Gastroesophageal sphincter (tissue), 4 donors: ENCODE data around the gene KCNH4. TPM values are rescaled to one million over a fixed set of nuclear protein-coding genes. Genes with fewer than 3 reads are reported as not detected.
"Not testable (repeated sequence)": the region's sequence is repeated elsewhere in the genome, so short reads cannot be mapped to it uniquely, and the experiment has no call there.

Experiments
- ATAC-seq: fragments of 150-250 bp; one replicate; pipeline ENCODE4 v1.9.1; 2016; ENCODE audit warnings: mild to moderate bottlenecking, moderate library complexity
- H3K27ac ChIP-seq, 4 donors: fragments of 200-600 bp; sonication (generic) in 3 of 4; 1 replicate in 3 of 4; 2 replicates in 1 of 4; pipeline ENCODE4 v1.5.1; 2016 to 2019
- H3K27me3 ChIP-seq: fragments of 200-600 bp; sonication (generic); one replicate; pipeline ENCODE4 v1.5.1; 2019
- H3K36me3 ChIP-seq, 2 donors: fragments of 200-600 bp; sonication (generic); one replicate each; pipeline ENCODE4 v1.5.1; 2019; ENCODE audit warnings: control low read depth in 1 of 2
- H3K4me1 ChIP-seq, 3 donors: fragments of 200-600 bp; sonication (generic); 1 replicate in 2 of 3; 2 replicates in 1 of 3; pipeline ENCODE4 v1.5.1; 2016 to 2019; ENCODE audit warnings: control low read depth in 2 of 3
- H3K4me3 ChIP-seq, 2 donors: fragments of 200-600 bp; sonication (generic); one replicate each; pipeline ENCODE4 v1.5.1; 2019; ENCODE audit warnings: mild to moderate bottlenecking in 1 of 2, moderate library complexity in 1 of 2
- H3K9me3 ChIP-seq, 3 donors: fragments of 200-600 bp; sonication (generic); one replicate each; pipeline ENCODE4 v1.5.1; 2017 to 2019; ENCODE audit warnings: control low read depth in 2 of 3
- CTCF ChIP-seq, 4 experiments: fragments of 200-600 bp in 2 of 4; fragments of 450-650 bp in 2 of 4; sonication (generic) in 1 of 4; IDR thresholded peaks; one replicate each; pipeline ENCODE4 v1.5.1; 2017 to 2019; ENCODE audit warnings: antibody characterized with exemption in 4 of 4, mild to moderate bottlenecking in 2 of 4, moderate library complexity in 2 of 4
- EP300 ChIP-seq: sonication (generic); formaldehyde crosslinking; IDR thresholded peaks from one replicate; pipeline ENCODE4 v1.6.1; 2017; ENCODE audit warnings: antibody characterized with exemption, mild to moderate bottlenecking
- POLR2A ChIP-seq, 2 donors: fragments of 450-650 bp; IDR thresholded peaks; one replicate each; pipeline ENCODE4 v1.6.1; 2017; ENCODE audit warnings: antibody characterized with exemption in 2 of 2, mild to moderate bottlenecking in 2 of 2, moderate library complexity in 1 of 2
- POLR2AphosphoS5 ChIP-seq: sonication (generic); formaldehyde crosslinking; IDR thresholded peaks from one replicate; pipeline ENCODE4 v1.6.1; 2017; ENCODE audit warnings: antibody characterized with exemption
- WGBS, 2 donors: methylation state at CpG; one replicate each; pipeline ENCODE4 v1.1.5; 2018; ENCODE audit warnings: low coverage in 1 of 2; 5-methylcytosine and 5-hydroxymethylcytosine counted together
- total RNA-seq, 4 donors: library from RNA; depleted of rRNA; stranded (reverse); fragments of >200 nt; gene quantifications; one replicate each; pipeline ENCODE4 v1.1.0, GENCODE V29; 2016

Gene KCNH4
- total RNA-seq, 4 donors from 2014 or later, result 0.16 to 0.27 (median 0.17) TPM; not detected in 1

- no peak for TF ChIP-seq CTCF (IDR thresholded peaks at IDR 0.05)
- TF ChIP-seq EP300, result no peak
- TF ChIP-seq POLR2A (IDR thresholded peaks at IDR 0.05), result no peak
- TF ChIP-seq POLR2AphosphoS5, result no peak
- H3K27ac ChIP-seq, result no peak overlapping the region
- WGBS, 2 donors, result 95 to 100% methylated on average over 4 to 5 of the region's 6 CpGs
- peaks cover 0 to 21% (median 0%) of the 10 kb centered on the region in 3 donors for H3K4me1 ChIP-seq
- peaks cover 0 to 89% of the 10 kb centered on the region in 2 donors for H3K36me3 ChIP-seq
- H3K9me3 ChIP-seq, result no peaks in the 10 kb centered on the region
- no peak overlapping the region for H3K4me3 ChIP-seq
- no peak for ATAC-seq
- H3K27me3 ChIP-seq, result no peaks in the 10 kb centered on the region
Observed at GRCh38 chr17:42224651-42225050, 43.7 kb upstream of the KCNH4 start.

- Histone ChIP-seq H3K27me3 (no peaks in the 10 kb centered on the region), H3K9me3 (no peaks in the 10 kb centered on the region), H3K27ac (no peak overlapping the region), H3K4me3 (no peak overlapping the region), H3K36me3 (peaks cover 0 to 91% of the 10 kb centered on the region in 2 donors), H3K4me1 (peaks cover 0 to 3% (median 0%) of the 10 kb centered on the region in 3 donors)
- peak in 3 of 4 experiments; percentile 27 to 50 (median 37) for TF ChIP-seq CTCF (IDR thresholded peaks at IDR 0.05)
- TF ChIP-seq POLR2A (IDR thresholded peaks at IDR 0.05), result no peak
- no peak for ATAC-seq
- WGBS, 2 donors, result 33 to 88% methylated on average over 1 to 3 of the region's 3 CpGs
Observed at GRCh38 chr17:42221886-42222745, 41.2 kb upstream of the KCNH4 start.

DNA sequence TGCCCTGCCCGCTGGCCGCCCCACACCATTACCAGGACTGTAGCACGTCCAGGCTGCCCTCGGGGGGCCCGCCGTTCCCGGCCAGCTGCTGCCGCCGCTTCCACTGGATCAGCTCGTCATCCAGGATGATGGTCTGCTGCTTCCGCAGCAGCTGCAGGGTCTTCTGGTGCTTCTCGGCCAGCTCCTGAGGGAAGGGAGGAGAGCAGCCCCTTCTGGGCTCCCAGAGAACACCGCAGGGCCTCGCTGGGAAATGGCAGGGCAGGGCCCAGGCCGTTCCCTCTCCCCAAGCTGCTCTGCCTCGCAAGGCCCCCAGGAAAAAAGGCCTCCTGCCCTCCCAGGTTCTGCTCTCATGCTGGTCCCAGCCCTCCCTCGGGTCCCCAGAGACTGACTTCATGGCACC lies 38.3 kb upstream of the KCNH4 start:
- H3K27me3 ChIP-seq, H3K9me3 ChIP-seq, H3K4me3 ChIP-seq, H3K4me1 ChIP-seq, H3K27ac ChIP-seq, ATAC-seq: not testable (repeated sequence)
- WGBS, 2 donors, result no CpG with 5 or more reads among the region's 17 CpGs
- peaks cover 0 to 95% of the 10 kb centered on the region in 2 donors for H3K36me3 ChIP-seq

DNA sequence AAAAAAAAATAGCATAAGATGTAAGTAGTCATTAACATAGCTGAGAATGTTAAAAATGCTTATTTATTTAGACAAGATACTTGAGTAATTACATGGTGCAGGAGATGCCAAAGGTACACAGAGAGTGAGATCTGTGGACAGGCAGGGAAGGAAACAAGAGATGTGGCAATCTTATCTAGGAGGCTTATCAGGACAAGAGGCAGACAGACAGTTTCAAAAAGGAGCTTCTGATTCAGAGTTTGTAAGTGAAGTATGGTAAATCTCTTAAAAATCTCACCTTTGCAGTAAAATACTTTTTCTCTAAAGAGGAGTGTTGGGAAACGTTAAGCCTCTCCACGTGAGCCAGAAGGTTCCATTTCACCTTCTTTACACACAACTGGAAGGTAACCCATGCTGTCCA lies 33.2 kb upstream of the KCNH4 start:
- H3K4me1 ChIP-seq, result peaks cover 0 to 15% (median 0%) of the 10 kb centered on the region in 3 donors
- WGBS, 2 donors, result 76 to 85% methylated on average over 2 of the region's 2 CpGs

GRCh38 chr17:42212382-42212781 lies 31.4 kb upstream of the KCNH4 start:
- H3K4me3 ChIP-seq, result no peak overlapping the region
- peak overlapping the region in 3 of 4 donors; percentile 57 to 60 (median 57) for H3K27ac ChIP-seq
- peak; percentile 47 for TF ChIP-seq POLR2AphosphoS5
- TF ChIP-seq CTCF (IDR thresholded peaks at IDR 0.05), result no peak
- TF ChIP-seq POLR2A (IDR thresholded peaks at IDR 0.05), result no peak
- H3K36me3 ChIP-seq, result peaks cover 0 to 100% of the 10 kb centered on the region in 2 donors
- no peaks in the 10 kb centered on the region for H3K27me3 ChIP-seq
- H3K9me3 ChIP-seq, result no peaks in the 10 kb centered on the region
- peaks cover 0 to 15% (median 0%) of the 10 kb centered on the region in 3 donors for H3K4me1 ChIP-seq
- whole genome bisulfite sequencing, 2 donors, result 45 to 74% methylated on average over 7 of the region's 7 CpGs
- peak; percentile 44 for ATAC-seq

More for the DNA sequence above, 33.2 kb upstream of the KCNH4 start:
- Histone ChIP-seq H3K9me3 (no peaks in the 10 kb centered on the region), H3K27ac (no peak overlapping the region), H3K27me3 (no peaks in the 10 kb centered on the region), H3K36me3 (peaks cover 0 to 100% of the 10 kb centered on the region in 2 donors), H3K4me3 (no peak overlapping the region)
- TF ChIP-seq CTCF (IDR thresholded peaks at IDR 0.05) (no peak), POLR2AphosphoS5 (no peak), EP300 (no peak), POLR2A (IDR thresholded peaks at IDR 0.05) (no peak)
- ATAC-seq, result no peak
